Adipocyte (in vitro differentiated cells): ENCODE results near the gene RAB25.
A peak's percentile ranks its signal among the peaks of the same experiment; 100 is the strongest.

ENCODE experiments used
- DNase-seq: peaks from one replicate; pipeline ENCODE4 v3.0.0-alpha.2; 2015; ENCODE audit warnings: low read depth
- H3K27me3 ChIP-seq: replicated peaks from 2 replicates; pipeline ENCODE4 v1.7.0; 2013; ENCODE audit warnings: mild to moderate bottlenecking, low read length, moderate library complexity; ENCODE audit not compliant: control insufficient read depth, insufficient read depth
- H3K36me3 ChIP-seq: 2 replicates; pipeline ENCODE4 v1.7.0; 2013; ENCODE audit warnings: low read length, mild to moderate bottlenecking, moderate library complexity; ENCODE audit not compliant: control insufficient read depth, insufficient read depth, severe bottlenecking
- H3K4me1 ChIP-seq: 2 replicates; pipeline ENCODE4 v1.7.0; 2013; ENCODE audit warnings: mild to moderate bottlenecking, low read length, moderate library complexity; ENCODE audit not compliant: control insufficient read depth, insufficient read depth
- H3K4me3 ChIP-seq: 2 replicates; pipeline ENCODE4 v1.7.0; 2013; ENCODE audit warnings: mild to moderate bottlenecking, low read length, moderate library complexity
- H3K9ac ChIP-seq: 2 replicates; pipeline ENCODE4 v1.7.0; 2013; ENCODE audit warnings: mild to moderate bottlenecking, low read length, moderate library complexity
- H3K9me3 ChIP-seq: 2 replicates; pipeline ENCODE4 v1.7.0; 2013; ENCODE audit warnings: mild to moderate bottlenecking, low read length, moderate library complexity; ENCODE audit not compliant: control insufficient read depth

Gene RAB25

DNA sequence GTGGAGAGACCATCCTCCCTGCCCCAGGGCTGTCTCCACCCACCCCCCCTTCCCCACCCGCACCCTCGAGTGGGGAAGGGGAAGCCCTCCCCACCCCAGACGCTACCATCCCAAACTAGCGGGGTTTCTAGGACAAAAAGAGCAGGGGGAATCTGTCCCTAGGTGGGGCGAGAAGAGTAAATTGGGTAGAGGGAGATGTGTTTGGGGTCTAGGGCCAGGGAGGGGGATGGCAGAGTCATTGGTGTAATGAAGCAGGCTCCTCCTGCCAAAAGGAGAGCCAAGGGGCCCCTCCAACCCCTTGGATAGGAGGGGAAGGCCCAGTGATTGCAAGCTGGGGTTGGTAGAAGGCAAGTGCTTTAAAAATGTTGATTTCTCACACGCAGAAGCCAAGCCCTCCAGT lies 11.3 kb downstream of the RAB25 start:
- Histone ChIP-seq H3K4me3 (no peak overlapping the region), H3K9ac (no peak overlapping the region), H3K27me3 (no peaks in the 10 kb centered on the region), H3K9me3 (no peaks in the 10 kb centered on the region), H3K4me1 (peaks cover 3% of the 10 kb centered on the region), H3K36me3 (no peaks in the 10 kb centered on the region)
- no peak for DNase-seq

DNA sequence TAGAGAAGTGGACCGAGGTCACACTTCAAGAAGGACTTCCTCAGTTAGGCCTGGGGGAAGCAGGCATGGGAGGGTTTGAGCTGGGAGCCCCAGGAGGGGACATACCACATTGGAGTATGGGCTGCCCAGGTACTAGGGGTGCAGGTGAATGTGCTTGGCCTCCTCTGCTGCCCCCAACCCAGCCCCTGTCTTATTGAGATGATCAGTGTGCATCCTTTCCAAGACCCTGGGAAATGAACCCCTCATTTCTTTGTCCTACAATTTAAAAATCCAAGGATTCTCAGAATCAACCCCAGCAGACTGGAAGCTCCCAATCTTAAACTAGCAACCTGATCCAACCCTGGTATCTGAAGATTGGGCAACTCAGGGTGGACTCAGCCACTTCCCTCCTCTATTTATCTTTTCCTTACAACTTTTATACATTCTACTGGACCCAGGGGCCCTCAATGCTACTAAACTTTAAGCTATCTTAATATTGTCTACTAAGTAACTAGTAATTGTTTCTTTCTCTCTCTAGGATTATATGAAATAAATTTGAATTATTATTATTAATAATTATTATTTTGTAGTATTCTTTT lies 12.2 kb downstream of the RAB25 start:
- no peak overlapping the region for H3K4me3 ChIP-seq
- no peak for DNase-seq
- no peak overlapping the region for H3K9ac ChIP-seq
- H3K9me3 ChIP-seq = no peaks in the 10 kb centered on the region
- H3K36me3 ChIP-seq = no peaks in the 10 kb centered on the region
- peaks cover 3% of the 10 kb centered on the region for H3K4me1 ChIP-seq
- no peaks in the 10 kb centered on the region for H3K27me3 ChIP-seq

DNA sequence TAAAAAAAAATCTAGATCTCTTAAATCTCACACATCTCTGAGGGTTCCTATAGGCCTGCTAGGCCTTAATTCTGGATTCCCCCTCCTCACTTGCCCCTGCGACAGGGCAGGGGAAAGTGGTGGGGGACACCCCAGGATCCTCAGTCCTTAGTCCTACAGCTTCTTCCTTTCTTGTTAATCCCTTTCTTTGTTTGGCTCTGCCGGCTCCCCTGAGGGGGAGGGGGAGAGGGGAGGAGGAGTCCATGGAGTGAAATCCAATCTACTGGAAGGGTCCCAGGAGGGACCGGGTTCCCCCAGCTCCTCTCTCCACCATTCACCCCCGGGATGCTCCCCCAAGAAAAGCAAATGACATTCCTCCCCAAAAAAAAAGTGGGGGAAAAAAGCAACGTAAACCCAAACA lies 12.8 kb downstream of the RAB25 start:
- no peaks in the 10 kb centered on the region for H3K27me3 ChIP-seq
- no peak overlapping the region for H3K4me3 ChIP-seq
- no peaks in the 10 kb centered on the region for H3K9me3 ChIP-seq
- no peaks in the 10 kb centered on the region for H3K36me3 ChIP-seq
- H3K4me1 ChIP-seq = peaks cover 3% of the 10 kb centered on the region
- H3K9ac ChIP-seq = no peak overlapping the region
- no peak for DNase-seq

DNA sequence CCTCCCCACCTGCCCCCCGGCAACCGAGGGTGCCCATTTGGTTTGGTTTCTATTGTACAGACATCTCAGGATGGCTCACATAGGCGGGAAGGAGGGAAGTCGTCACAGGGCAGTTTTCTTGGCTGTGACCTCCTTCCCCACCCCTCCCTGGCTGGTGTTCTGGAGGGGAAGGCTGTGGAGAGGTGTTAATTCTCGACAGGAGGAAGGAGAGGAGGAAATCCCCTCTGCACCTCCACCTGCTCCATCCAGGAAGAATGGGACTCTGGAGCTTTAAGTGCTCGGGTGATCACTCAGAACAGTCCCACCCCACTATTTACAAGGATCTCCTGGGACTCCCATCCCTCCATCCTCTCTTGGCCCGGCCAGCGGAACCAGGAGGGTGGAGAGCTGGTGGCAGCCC lies 13.7 kb downstream of the RAB25 start:
- H3K4me3 ChIP-seq = no peak overlapping the region
- H3K4me1 ChIP-seq = peaks cover 3% of the 10 kb centered on the region
- no peaks in the 10 kb centered on the region for H3K27me3 ChIP-seq
- H3K9me3 ChIP-seq = no peaks in the 10 kb centered on the region
- no peak for DNase-seq
- H3K9ac ChIP-seq = no peak overlapping the region
- H3K36me3 ChIP-seq = no peaks in the 10 kb centered on the region

DNA sequence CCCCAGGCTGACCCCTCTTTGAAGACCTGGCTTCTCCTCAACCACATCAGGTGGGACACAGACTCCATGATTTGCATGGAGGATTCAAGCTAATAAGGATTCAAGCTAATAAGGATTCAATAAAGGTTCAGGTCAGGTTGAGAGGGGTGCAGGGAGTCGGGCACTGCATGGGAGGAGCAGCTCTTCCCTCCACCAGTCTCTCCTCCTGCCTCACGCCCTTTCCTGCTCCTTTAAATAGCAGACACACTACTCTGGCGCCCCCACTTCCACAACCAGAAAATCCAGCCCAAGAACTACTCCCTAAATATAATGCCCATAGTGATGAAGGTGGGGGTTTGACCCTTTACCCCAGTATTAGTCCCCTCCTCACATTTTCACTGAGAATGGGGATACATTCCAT lies 14.2 kb downstream of the RAB25 start:
- Histone ChIP-seq H3K36me3 (no peaks in the 10 kb centered on the region), H3K4me1 (peaks cover 3% of the 10 kb centered on the region), H3K9ac (no peak overlapping the region), H3K9me3 (no peaks in the 10 kb centered on the region), H3K27me3 (no peaks in the 10 kb centered on the region), H3K4me3 (no peak overlapping the region)
- DNase-seq = no peak

DNA sequence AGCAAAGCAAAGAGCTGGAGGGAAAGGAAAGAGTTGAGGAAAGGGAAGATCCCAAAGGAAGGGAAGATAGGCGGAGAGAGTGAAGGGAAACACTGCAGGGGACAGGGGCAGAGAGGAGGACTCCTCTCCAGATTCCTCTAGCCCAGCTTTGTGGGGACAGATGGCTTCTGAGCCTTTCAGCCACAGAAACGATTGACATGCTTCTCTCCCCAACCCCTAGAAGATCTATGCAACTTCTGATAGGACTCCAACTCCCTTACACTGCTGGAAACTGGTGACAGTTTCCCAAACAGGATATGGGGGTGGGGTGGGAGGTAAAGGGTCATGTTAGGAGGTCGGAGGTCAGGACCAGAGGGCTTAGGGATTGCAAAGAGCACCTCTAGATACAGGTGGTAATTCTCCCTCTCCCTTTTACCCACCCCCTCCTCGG lies 14.8 kb downstream of the RAB25 start:
- Histone ChIP-seq H3K9me3 (no peaks in the 10 kb centered on the region), H3K9ac (no peak overlapping the region), H3K4me1 (peaks cover 3% of the 10 kb centered on the region), H3K36me3 (no peaks in the 10 kb centered on the region), H3K27me3 (no peaks in the 10 kb centered on the region), H3K4me3 (no peak overlapping the region)
- DNase-seq = no peak

DNA sequence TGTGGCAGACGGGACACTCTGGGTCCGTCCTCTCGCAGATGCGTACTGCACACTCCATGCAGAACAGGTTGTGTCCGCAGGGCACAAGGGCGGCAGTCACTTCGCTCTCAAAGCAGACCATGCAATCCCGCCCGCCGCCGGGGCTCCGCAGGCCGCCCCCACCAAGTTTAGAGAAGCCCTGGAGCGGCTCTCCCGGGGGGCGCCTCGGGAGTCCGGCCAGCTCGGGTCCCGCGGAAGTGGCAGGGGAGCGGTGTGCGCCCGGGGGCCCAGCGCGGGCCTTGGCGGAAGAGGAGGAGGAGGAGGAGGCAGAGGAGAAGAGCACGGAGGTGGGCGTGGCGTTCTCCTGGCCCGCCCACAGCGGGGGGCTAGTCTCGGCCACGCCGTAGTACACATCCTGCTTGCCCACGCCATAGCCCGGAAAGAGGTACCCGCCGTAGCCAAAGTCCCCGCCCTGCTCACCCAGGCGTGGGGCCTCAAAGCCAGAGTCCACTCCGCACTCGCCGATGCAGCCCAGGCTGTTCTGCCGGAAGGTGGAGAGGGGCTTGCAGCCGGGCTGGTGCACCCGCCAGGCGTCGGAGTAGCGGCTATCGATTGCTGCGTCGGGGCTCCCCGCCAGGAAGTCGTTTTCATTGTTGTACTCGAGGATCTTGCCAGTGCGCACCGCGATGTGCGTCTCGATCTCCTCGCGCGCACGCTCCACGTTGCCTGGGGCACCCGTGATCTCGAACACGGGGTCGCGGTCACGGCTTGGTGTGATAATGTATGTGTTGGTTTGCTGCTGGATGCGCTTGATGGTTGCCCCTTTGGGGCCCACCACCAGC lies 15.9 kb downstream of the RAB25 start:
- DNase-seq = no peak
- H3K4me3 ChIP-seq = peak overlapping the region; percentile 55
- no peaks in the 10 kb centered on the region for H3K36me3 ChIP-seq

DNA sequence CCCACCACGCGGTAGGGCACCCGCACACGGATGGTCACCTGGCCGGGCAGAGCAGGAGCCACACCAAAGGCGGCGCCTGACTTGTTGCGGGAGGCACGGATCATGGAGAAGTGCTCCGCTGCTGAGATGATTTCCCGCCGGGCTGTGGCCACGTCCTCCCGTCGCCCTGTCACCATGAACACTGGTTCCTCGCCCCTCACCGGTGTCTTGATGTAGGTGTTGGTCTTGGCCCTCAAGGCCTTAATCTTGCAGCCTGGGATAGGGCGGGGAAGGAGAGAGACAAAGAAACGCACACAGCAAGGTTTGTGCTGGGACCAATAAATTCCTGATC lies 16.4 kb downstream of the RAB25 start:
- Histone ChIP-seq H3K9me3 (no peaks in the 10 kb centered on the region), H3K36me3 (no peaks in the 10 kb centered on the region), H3K4me3 (no peak overlapping the region), H3K4me1 (peaks cover 3% of the 10 kb centered on the region), H3K9ac (no peak overlapping the region), H3K27me3 (no peaks in the 10 kb centered on the region)
- DNase-seq = no peak

More for the DNA sequence above, 15.9 kb downstream of the RAB25 start:
- Histone ChIP-seq H3K9me3 (no peaks in the 10 kb centered on the region), H3K4me1 (peaks cover 3% of the 10 kb centered on the region), H3K27me3 (no peaks in the 10 kb centered on the region), H3K9ac (peak overlapping the region; percentile 23)

DNA sequence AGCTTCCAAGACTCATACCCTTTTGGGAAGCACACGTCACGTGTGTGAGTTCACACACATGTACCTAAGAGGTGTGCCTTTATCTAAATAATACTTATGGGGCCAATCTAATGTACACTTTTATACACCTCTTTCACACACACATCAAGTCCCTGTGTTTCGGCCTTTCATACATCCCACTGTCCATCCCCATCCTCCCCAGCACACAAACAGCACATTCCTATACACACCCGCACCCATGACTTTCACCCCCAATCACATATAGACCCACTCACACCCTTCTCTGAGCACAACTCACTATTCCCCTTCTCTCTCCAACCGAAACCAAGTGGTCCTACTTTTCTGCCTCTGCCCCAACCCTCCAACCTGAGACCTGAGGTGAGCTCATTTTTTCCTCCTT lies 17.8 kb downstream of the RAB25 start:
- Histone ChIP-seq H3K36me3 (no peaks in the 10 kb centered on the region), H3K27me3 (no peaks in the 10 kb centered on the region), H3K9ac (no peak overlapping the region), H3K4me1 (peaks cover 7% of the 10 kb centered on the region), H3K4me3 (no peak overlapping the region), H3K9me3 (no peaks in the 10 kb centered on the region)
- DNase-seq = no peak

DNA sequence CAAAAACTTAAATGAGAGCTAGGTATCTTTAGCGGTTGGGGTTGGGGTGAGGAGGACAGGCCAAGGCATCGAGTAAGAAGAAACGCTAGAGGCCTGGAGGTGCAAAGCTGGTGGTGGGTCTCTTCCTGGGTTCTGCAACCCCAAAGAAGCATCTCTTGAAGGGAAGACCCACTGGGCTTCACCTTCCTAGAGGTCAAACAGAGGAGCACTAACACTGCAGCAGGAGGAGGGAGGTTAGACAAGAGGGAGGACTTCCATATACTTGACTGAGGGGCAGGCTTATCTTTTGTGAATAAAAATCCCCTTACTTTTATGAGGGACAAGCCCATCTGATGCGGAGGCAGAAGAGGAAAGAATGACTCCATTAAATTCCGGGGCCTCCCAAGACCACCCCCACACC lies 18.8 kb downstream of the RAB25 start:
- DNase-seq = no peak
- Histone ChIP-seq H3K4me1 (peaks cover 7% of the 10 kb centered on the region), H3K4me3 (no peak overlapping the region), H3K9me3 (no peaks in the 10 kb centered on the region), H3K27me3 (no peaks in the 10 kb centered on the region), H3K36me3 (no peaks in the 10 kb centered on the region), H3K9ac (no peak overlapping the region)

DNA sequence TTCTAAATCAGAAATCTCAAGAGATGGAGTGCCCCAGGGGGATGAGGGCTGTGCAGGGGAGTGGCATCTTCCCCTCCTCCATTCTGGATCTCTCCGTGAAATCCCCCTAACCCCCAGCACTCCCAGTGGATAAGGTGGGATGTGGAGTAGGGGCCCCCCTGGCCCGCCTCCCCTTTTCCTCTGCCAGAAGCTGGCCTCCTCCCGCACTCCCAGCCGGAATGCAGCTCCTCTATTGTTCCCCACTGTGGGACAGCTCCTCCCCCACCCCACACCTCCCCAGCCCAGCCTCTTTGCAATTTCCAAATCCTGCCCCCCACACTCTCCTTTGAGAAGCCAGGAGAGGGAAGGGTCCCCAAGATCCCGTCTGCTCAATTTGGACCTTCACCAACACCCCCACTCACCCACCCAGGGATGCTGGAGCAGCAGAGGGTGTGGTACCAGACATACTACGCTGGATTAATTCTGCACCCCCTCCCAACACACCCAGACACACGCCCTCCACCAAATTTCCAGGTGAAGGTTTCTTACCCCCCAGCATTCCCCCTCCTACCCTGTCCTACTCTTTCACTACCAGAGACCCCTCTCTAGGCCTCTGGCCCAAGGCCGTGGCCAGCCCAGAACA lies 19.4 kb downstream of the RAB25 start:
- Histone ChIP-seq H3K4me1 (peaks cover 7% of the 10 kb centered on the region), H3K9ac (no peak overlapping the region), H3K4me3 (no peak overlapping the region), H3K36me3 (no peaks in the 10 kb centered on the region), H3K9me3 (no peaks in the 10 kb centered on the region), H3K27me3 (no peaks in the 10 kb centered on the region)
- peak; percentile 45 for DNase-seq
